LNCaP clone FGC (cell line): ENCODE results near the gene SYT12.

Experiments
- DNase-seq: peaks from one replicate; pipeline ENCODE4 v3.0.0-alpha.2; 2011; ENCODE audit warnings: low read depth
- H3K4me3 ChIP-seq: 2 replicates; pipeline ENCODE4 v1.5.1; 2011; ENCODE audit warnings: mild to moderate bottlenecking, low read depth, low read length, control low read depth
- CTCF ChIP-seq: IDR thresholded peaks from 2 replicates; pipeline ENCODE4 v1.5.1; 2012; ENCODE audit warnings: mild to moderate bottlenecking; ENCODE audit not compliant: control insufficient read depth, insufficient read depth; ENCODE audit errors: extremely low read depth

Gene SYT12

GRCh38 chr11:67030976-67031375, 8.0 kb downstream of the SYT12 start:
- no peak overlapping the region for H3K4me3 ChIP-seq
- TF ChIP-seq CTCF, result no peak
- no peak for DNase-seq

- no peak for DNase-seq
Measured at GRCh38 chr11:67031791-67032561, 9.0 kb downstream of the SYT12 start.

GRCh38 chr11:67032830-67033551, 10.1 kb downstream of the SYT12 start:
- TF ChIP-seq CTCF, result no peak
- DNase-seq, result no peak

More at GRCh38 chr11:67031791-67032561, 9.0 kb downstream of the SYT12 start:
- no peak for TF ChIP-seq CTCF
- no peak overlapping the region for H3K4me3 ChIP-seq

GRCh38 chr11:67033661-67034166, 10.8 kb downstream of the SYT12 start:
- TF ChIP-seq CTCF, result no peak
- H3K4me3 ChIP-seq, result no peak overlapping the region
- no peak for DNase-seq

More at GRCh38 chr11:67032830-67033551, 10.1 kb downstream of the SYT12 start:
- H3K4me3 ChIP-seq, result no peak overlapping the region

- TF ChIP-seq CTCF, result no peak
- no peak for DNase-seq
- no peak overlapping the region for H3K4me3 ChIP-seq
Measured at GRCh38 chr11:67034350-67034749, 11.4 kb downstream of the SYT12 start.

GRCh38 chr11:67040147-67040546, 17.2 kb downstream of the SYT12 start:
- H3K4me3 ChIP-seq, result no peak overlapping the region
- no peak for DNase-seq
- no peak for TF ChIP-seq CTCF
